ENCODE data around the gene MTG2. TPM values are rescaled to one million over a fixed set of nuclear protein-coding genes. Genes with fewer than 3 reads are reported as not detected.
A peak's percentile ranks its signal among the peaks of the same experiment; 100 is the strongest.

Gene MTG2
- total RNA-seq, 6 experiments from 2014 or later: 27.0 to 45.6 (median 31.8) TPM

- Histone ChIP-seq H3K4me1 (no peaks in the 10 kb centered on the region), H3K27ac (no peak overlapping the region), H3K4me3 (no peak overlapping the region), H3K27me3 (no peaks in the 10 kb centered on the region), H3K9me3 (no peaks in the 10 kb centered on the region), H3K36me3 (peaks cover 0 to 46% (median 18%) of the 10 kb centered on the region in 4 donors)
- ATAC-seq (no peak), DNase-seq (peak in 1 of 3 donors; percentile 43)
- TF ChIP-seq POLR2A (IDR thresholded peaks at IDR 0.05): no peak
- intact Hi-C loops (cut with DNase I): no loop called here
- WGBS (ENCODE audit: insufficient coverage, low coverage, low lambda C conversion rate, missing lambda C conversion rate): 83% methylated on average over 10 of the region's 23 CpGs
These were observed 20.0 kb downstream of the MTG2 start for GRCh38 chr20:62202676-62203377.

GRCh38 chr20:62203378-62204030 lies 20.7 kb downstream of the MTG2 start:
- no peak for TF ChIP-seq CTCF (IDR thresholded peaks at IDR 0.05)
- no peak for TF ChIP-seq POLR2A (IDR thresholded peaks at IDR 0.05)
- Histone ChIP-seq H3K36me3 (peaks cover 0 to 39% (median 13%) of the 10 kb centered on the region in 4 donors), H3K4me1 (no peaks in the 10 kb centered on the region), H3K9me3 (no peaks in the 10 kb centered on the region), H3K27me3 (no peaks in the 10 kb centered on the region), H3K27ac (no peak overlapping the region), H3K4me3 (no peak overlapping the region)
- ATAC-seq (no peak), DNase-seq (peak in 1 of 3 donors; percentile 33)
- 80% methylated on average over 9 of the region's 22 CpGs for WGBS (ENCODE audit: insufficient coverage, low coverage, low lambda C conversion rate, missing lambda C conversion rate)
- intact Hi-C loops (cut with DNase I): no loop called here

GRCh38 chr20:62205618-62206387 lies 23.0 kb downstream of the MTG2 start:
- peak in 1 of 3 donors; percentile 47 for DNase-seq

GRCh38 chr20:62206388-62206775 lies 23.6 kb downstream of the MTG2 start:
- Histone ChIP-seq H3K4me1 (no peaks in the 10 kb centered on the region), H3K27me3 (no peaks in the 10 kb centered on the region), H3K9me3 (no peaks in the 10 kb centered on the region), H3K4me3 (no peak overlapping the region), H3K36me3 (peaks cover 0 to 13% (median 1%) of the 10 kb centered on the region in 4 donors), H3K27ac (no peak overlapping the region)
- WGBS (ENCODE audit: insufficient coverage, low coverage, low lambda C conversion rate, missing lambda C conversion rate): 50% methylated on average over 4 of the region's 17 CpGs
- no peak for TF ChIP-seq CTCF (IDR thresholded peaks at IDR 0.05)
- TF ChIP-seq POLR2A (IDR thresholded peaks at IDR 0.05): no peak
- ATAC-seq (no peak), DNase-seq (no peak)
- intact Hi-C loops (cut with DNase I): no loop called here

More at GRCh38 chr20:62205618-62206387, 23.0 kb downstream of the MTG2 start:
- intact Hi-C loops (cut with DNase I): no loop called here
- Histone ChIP-seq H3K27me3 (no peaks in the 10 kb centered on the region), H3K9me3 (no peaks in the 10 kb centered on the region), H3K4me1 (no peaks in the 10 kb centered on the region), H3K27ac (no peak overlapping the region), H3K36me3 (peaks cover 0 to 19% (median 4%) of the 10 kb centered on the region in 4 donors), H3K4me3 (no peak overlapping the region)
- TF ChIP-seq CTCF (IDR thresholded peaks at IDR 0.05) (no peak), POLR2A (IDR thresholded peaks at IDR 0.05) (no peak)
- 80% methylated on average over 9 of the region's 38 CpGs for WGBS (ENCODE audit: insufficient coverage, low coverage, low lambda C conversion rate, missing lambda C conversion rate)
- ATAC-seq: no peak
